NCI-H1436 treated with DMSO at 0.1 percent for 48 hours (cell line): ENCODE measurements around the gene RAD50.
"Not testable (repeated sequence)": the region's sequence is repeated elsewhere in the genome, so short reads cannot be mapped to it uniquely, and the experiment has no call there.

ENCODE experiments used
- DNase-seq: peaks from one replicate; lab custom pipeline; 2025; lab: John Stamatoyannopoulos, UW

The RAD50 gene

DNA sequence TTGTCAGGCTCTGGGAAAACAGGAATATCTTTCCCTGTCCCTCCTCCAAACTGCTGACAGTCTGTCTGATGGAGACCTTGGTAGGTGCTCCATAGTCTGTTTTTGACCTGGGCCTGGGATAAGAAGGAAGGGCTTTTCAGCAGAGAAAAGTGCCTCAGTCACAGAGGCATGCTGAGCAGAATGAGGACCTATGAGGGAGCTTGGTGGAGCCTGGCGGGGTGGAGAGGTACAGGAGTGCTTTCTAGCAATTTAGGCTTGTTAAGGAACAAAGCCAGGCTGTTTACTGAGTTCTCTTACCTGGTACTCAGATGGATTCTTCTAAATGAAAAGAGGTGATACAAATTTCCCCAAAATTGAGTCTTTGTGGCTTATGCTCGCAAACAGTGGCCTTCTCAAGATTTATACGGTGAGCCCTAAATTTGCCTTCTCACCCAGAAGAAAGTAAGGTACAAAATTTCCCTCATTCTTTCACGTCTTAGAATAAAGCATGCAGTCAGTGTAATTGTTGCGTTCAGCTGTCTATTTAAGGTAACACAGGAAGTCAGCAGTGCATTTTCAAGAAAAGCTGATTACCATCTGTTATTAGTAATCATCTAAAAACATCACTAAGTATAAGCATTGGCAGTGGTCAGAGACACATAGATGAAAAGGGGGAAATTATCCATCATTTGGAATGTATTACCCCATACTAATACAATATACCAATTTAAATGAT is 72.6 kb downstream of the RAD50 start:
- DNase-seq, result peak; percentile 24

GRCh38 chr5:132633587-132633986 is 76.8 kb downstream of the RAD50 start:
- not testable (repeated sequence) for DNase-seq

GRCh38 chr5:132635873-132636272 is 79.1 kb downstream of the RAD50 start:
- no peak for DNase-seq

- DNase-seq, result no peak
Measured at GRCh38 chr5:132637241-132637640, 80.5 kb downstream of the RAD50 start.

DNA sequence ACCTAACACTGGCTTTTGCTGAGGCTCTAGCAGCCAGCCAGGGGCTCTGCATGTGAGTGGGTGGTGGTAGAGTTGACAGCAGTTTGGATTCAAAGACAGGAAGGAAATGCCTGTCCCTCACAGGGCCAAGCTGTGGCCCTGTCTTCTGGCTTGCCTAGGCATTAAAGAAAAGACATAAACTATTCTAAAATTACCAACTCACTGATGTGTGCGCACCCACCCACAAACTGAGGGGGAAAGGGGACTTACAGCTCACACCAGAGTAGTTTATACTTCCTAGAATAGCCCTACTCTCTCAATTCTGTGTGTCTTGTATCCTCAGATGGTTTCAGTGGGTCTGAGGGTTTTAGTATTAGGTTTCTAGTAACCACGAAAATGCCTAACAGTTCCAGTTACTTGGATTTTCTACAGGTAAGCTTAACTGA is 82.9 kb downstream of the RAD50 start:
- DNase-seq, result no peak

- no peak for DNase-seq
Measured at GRCh38 chr5:132640613-132641012, 83.8 kb downstream of the RAD50 start.

GRCh38 chr5:132641241-132641723 is 84.5 kb downstream of the RAD50 start:
- DNase-seq, result no peak

DNA sequence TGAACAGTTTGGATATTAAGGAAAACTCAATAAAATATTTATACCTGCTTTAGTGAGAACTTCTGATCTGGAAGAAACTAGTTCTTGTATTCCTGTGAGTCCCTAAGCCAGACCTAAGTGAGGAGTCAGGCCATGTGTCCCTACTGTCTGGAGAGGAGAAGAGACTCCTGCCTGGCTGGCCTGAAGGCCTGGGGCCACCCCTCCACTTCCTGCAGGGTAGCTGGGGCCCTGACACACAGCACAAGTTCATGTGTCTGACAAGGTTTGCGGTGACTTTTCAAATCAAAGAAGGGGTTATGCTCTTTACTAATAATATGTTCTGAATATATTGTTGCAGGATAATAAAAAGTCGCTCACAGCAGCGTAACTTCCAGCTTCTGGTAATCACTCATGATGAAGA is 85.1 kb downstream of the RAD50 start:
- DNase-seq, result no peak

DNA sequence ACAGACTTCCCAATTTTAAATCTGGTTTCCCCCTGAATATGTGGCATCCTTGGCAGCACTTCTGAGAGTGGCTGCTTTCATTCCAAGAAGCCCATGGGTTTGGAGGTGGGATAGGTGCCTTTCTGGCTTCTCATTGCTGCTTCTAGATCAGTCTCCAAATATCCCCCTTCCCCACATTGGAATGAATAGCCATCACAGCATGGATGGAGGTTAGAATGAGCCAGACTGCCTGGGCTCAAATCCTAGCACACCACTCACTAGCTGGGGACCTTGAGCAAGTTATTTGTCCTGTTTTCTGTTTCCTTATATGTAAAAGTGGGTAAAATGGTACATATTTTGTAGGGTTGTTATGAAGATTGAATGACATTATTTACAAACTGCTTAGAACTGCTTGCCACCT is 87.4 kb downstream of the RAD50 start:
- DNase-seq, result no peak

DNA sequence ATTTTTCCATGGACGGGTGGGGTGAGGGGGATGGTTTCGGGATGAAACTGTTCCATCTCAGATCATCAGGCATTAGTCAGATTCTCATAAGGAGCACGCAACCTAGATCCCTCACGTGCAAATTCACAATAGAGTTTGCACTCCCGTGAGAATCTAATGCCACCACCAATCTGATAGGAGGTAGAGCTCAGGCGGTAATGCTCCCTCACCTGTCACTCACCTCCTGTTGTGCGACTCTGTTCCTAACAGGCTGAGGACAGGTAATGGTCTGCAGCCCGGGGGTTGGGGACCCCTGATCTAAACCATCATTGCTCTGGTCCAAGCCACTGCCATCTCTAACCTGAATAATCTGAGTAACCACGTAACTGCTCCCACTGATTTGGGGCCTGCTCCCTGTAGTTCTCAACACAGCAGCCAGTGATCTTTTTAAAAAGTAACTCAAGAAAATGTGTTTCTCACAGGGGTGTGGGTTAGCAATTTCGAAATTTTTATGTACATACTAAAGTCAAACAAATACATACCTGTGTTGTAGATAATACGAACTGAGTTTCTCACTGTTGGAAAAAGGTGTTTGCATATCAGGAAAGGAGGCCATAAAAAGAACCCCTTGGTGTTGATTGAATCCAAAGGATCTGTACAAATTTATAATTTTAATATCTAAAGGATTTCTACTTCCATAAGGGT is 89.9 kb downstream of the RAD50 start:
- DNase-seq, result no peak

- DNase-seq, result no peak
Measured at GRCh38 chr5:132647473-132647872, 90.7 kb downstream of the RAD50 start.

DNA sequence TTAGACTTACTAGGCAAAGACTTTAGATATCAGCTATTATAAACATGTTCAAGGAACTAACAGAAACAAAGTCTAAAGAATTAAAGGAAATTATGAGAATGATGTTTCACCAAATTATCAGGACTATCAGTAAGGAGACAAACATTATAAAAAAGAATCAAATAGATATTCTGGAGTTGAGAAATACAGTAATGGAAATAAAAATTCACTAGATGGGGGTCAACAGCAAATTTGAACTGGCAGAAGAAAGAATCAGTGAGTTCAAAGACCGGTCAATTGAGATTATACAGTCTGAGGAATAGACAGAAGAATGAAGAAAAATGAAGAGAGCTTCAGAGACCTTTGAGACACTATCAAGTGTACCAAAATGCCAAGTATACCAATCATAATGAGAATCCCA is 91.6 kb downstream of the RAD50 start:
- no peak for DNase-seq

- no peak for DNase-seq
Measured at GRCh38 chr5:132651838-132652469, 95.2 kb downstream of the RAD50 start.

GRCh38 chr5:132653716-132654115 is 96.9 kb downstream of the RAD50 start:
- no peak for DNase-seq

- DNase-seq, result no peak
Measured at GRCh38 chr5:132655821-132656773, 99.3 kb downstream of the RAD50 start.

DNA sequence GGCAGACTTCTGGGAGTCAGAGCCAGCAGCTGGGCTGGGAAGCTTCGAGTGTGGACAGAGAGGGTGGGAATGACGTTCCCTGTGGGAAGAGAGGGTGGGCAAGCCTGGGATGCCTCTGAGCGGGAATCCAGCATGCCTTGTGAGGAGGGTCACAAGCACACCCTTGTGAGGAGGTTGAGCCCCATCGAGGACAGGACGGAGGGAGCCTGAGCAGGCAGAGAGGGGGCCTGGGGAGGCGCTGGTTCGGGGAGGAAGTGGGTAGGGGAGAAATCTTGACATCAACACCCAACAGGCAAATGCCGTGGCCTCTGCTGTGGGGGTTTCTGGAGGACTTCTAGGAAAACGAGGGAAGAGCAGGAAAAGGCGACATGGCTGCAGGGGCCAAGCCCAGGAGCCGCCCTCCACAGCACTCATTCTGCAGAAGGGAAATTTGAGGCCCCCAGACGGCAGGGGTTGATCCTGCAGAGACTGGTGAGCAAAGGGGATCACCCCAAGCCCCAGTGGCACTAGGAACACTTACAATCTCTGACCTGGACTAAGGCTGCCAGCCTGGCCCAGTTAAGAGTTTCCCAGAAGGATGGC is 100.1 kb downstream of the RAD50 start:
- DNase-seq, result no peak

DNA sequence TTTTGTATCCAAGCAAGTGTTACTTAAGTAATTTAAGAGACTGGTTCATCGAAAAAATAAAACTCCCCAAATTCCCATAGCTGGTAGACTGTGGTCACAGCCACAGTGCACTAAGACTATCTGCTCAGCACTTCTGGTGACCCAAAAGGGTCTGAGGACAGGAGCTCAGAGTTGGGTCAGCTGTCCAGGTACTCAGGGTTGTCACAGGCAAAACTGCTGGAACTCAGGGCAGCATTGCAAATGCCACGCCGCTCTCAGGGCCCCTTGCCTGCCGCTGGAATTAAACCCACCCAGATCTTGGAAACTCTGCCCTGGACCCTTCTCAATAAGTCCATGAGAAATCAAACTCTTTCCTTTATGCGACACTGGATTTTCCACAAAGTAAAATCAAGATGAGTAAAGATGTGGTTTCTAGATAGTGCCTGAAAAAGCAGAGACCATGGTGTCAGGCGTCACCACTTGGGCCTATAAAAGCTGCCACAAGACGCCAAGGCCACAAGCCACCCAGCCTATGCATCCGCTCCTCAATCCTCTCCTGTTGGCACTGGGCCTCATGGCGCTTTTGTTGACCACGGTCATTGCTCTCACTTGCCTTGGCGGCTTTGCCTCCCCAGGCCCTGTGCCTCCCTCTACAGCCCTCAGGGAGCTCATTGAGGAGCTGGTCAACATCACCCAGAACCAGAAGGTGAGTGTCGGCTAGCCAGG is 101.1 kb downstream of the RAD50 start, which contains the start of gene IL13:
Gene IL13, plus strand, starts transcription at position 498 of the 705 bp plus-strand sequence. Its CDS starts 14 bp downstream, at position 512.
- no peak for DNase-seq

GRCh38 chr5:132658381-132659302 is 101.9 kb downstream of the RAD50 start:
- DNase-seq, result no peak

- DNase-seq, result no peak
Measured at GRCh38 chr5:132659598-132660493, 103.1 kb downstream of the RAD50 start.
